Panc1 (cell line): Measurements from ENCODE around the gene CDK5RAP2.

Experiments used
- POLR2AphosphoS5 ChIP-seq: IDR thresholded peaks from 2 replicates; pipeline ENCODE4 v1.6.1; 2012; ENCODE audit warnings: mild to moderate bottlenecking, low read depth, low read length, moderate library complexity
- TCF7L2 ChIP-seq: IDR thresholded peaks from 2 replicates; pipeline ENCODE4 v1.6.1; 2011; ENCODE audit warnings: mild to moderate bottlenecking, low read depth, low read length, inconsistent platforms
- TF ChIP-seq, protein P1 (sequence below): fragments of 450-650 bp; IDR thresholded peaks from 2 replicates; pipeline ENCODE4 v1.5.1; 2017; ENCODE audit warnings: mild to moderate bottlenecking
- TF ChIP-seq, protein P2 (sequence below), 2 experiments: IDR thresholded peaks; 2 replicates each; pipeline ENCODE4 v1.6.1; 2011 to 2012; ENCODE audit warnings: low read depth in 2 of 2, control low read depth in 1 of 2, low read length in 1 of 2, mild to moderate bottlenecking in 1 of 2, moderate library complexity in 1 of 2; ENCODE audit not compliant: insufficient read depth in 1 of 2

DNA sequence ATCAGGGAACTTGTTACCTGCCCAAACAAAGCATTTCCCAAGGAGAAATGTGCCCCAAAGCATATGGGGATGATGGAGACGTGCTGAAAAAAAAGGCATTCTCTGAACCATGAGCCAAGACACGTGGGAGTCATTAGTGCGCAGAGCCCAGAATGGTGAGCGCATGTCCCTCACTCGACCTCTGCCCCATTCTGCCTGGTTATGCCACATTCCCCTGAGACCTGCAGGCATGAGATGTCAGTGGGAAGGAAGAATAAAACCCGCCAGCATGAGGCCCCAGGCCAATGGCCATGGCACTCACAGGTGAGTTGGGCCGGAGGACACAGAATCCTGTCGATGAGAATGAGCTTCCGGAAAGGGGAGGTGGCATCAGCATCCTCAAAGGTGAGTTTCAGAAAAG is 228.9 kb downstream of the CDK5RAP2 start:
- TF ChIP-seq, protein P1, sequence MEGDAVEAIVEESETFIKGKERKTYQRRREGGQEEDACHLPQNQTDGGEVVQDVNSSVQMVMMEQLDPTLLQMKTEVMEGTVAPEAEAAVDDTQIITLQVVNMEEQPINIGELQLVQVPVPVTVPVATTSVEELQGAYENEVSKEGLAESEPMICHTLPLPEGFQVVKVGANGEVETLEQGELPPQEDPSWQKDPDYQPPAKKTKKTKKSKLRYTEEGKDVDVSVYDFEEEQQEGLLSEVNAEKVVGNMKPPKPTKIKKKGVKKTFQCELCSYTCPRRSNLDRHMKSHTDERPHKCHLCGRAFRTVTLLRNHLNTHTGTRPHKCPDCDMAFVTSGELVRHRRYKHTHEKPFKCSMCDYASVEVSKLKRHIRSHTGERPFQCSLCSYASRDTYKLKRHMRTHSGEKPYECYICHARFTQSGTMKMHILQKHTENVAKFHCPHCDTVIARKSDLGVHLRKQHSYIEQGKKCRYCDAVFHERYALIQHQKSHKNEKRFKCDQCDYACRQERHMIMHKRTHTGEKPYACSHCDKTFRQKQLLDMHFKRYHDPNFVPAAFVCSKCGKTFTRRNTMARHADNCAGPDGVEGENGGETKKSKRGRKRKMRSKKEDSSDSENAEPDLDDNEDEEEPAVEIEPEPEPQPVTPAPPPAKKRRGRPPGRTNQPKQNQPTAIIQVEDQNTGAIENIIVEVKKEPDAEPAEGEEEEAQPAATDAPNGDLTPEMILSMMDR: no peak
- TF ChIP-seq POLR2AphosphoS5 (no peak), TCF7L2 (no peak)
- TF ChIP-seq, protein P2, sequence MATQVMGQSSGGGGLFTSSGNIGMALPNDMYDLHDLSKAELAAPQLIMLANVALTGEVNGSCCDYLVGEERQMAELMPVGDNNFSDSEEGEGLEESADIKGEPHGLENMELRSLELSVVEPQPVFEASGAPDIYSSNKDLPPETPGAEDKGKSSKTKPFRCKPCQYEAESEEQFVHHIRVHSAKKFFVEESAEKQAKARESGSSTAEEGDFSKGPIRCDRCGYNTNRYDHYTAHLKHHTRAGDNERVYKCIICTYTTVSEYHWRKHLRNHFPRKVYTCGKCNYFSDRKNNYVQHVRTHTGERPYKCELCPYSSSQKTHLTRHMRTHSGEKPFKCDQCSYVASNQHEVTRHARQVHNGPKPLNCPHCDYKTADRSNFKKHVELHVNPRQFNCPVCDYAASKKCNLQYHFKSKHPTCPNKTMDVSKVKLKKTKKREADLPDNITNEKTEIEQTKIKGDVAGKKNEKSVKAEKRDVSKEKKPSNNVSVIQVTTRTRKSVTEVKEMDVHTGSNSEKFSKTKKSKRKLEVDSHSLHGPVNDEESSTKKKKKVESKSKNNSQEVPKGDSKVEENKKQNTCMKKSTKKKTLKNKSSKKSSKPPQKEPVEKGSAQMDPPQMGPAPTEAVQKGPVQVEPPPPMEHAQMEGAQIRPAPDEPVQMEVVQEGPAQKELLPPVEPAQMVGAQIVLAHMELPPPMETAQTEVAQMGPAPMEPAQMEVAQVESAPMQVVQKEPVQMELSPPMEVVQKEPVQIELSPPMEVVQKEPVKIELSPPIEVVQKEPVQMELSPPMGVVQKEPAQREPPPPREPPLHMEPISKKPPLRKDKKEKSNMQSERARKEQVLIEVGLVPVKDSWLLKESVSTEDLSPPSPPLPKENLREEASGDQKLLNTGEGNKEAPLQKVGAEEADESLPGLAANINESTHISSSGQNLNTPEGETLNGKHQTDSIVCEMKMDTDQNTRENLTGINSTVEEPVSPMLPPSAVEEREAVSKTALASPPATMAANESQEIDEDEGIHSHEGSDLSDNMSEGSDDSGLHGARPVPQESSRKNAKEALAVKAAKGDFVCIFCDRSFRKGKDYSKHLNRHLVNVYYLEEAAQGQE (IDR thresholded peaks at IDR 0.05; ENCODE audit: insufficient read depth in 1 of 2, low read depth in 2 of 2, low read length in 1 of 2): no peak
